Endothelial cell of umbilical vein (primary cell): ENCODE measurements around the gene CFAP100.

Experiments used
- CTCF ChIP-seq, 2 donors: IDR thresholded peaks; 1 replicate in 1 of 2; 2 replicates in 1 of 2; pipeline ENCODE4 v1.5.1; 2011; ENCODE audit warnings: low read length in 2 of 2, mild to moderate bottlenecking in 2 of 2, moderate library complexity in 2 of 2, control low read depth in 1 of 2, inconsistent platforms in 1 of 2, low read depth in 1 of 2; ENCODE audit not compliant: insufficient read depth in 1 of 2; ENCODE audit errors: extremely low read depth in 1 of 2
- EZH2 ChIP-seq: IDR thresholded peaks from 2 replicates; pipeline ENCODE4 v1.6.1; 2012; ENCODE audit warnings: borderline replicate concordance, low read depth, mild to moderate bottlenecking, moderate library complexity, low read length, inconsistent platforms; ENCODE audit not compliant: severe bottlenecking
- FOS ChIP-seq: IDR thresholded peaks from 2 replicates; pipeline ENCODE4 v1.6.1; 2011; ENCODE audit warnings: mild to moderate bottlenecking, low read length, moderate library complexity, borderline replicate concordance; ENCODE audit not compliant: insufficient read depth
- MAX ChIP-seq: IDR thresholded peaks from 2 replicates; pipeline ENCODE4 v1.6.1; 2011; ENCODE audit not compliant: insufficient read depth, insufficient read length
- POLR2A ChIP-seq: IDR thresholded peaks from 2 replicates; pipeline ENCODE4 v1.6.1; 2012; ENCODE audit warnings: low read depth, mild to moderate bottlenecking, control low read depth, low read length
- POLR2AphosphoS5 ChIP-seq: IDR thresholded peaks from 2 replicates; pipeline ENCODE4 v1.6.1; 2012; ENCODE audit warnings: low read depth, mild to moderate bottlenecking, control low read depth, low read length, moderate library complexity; ENCODE audit not compliant: insufficient read depth

DNA sequence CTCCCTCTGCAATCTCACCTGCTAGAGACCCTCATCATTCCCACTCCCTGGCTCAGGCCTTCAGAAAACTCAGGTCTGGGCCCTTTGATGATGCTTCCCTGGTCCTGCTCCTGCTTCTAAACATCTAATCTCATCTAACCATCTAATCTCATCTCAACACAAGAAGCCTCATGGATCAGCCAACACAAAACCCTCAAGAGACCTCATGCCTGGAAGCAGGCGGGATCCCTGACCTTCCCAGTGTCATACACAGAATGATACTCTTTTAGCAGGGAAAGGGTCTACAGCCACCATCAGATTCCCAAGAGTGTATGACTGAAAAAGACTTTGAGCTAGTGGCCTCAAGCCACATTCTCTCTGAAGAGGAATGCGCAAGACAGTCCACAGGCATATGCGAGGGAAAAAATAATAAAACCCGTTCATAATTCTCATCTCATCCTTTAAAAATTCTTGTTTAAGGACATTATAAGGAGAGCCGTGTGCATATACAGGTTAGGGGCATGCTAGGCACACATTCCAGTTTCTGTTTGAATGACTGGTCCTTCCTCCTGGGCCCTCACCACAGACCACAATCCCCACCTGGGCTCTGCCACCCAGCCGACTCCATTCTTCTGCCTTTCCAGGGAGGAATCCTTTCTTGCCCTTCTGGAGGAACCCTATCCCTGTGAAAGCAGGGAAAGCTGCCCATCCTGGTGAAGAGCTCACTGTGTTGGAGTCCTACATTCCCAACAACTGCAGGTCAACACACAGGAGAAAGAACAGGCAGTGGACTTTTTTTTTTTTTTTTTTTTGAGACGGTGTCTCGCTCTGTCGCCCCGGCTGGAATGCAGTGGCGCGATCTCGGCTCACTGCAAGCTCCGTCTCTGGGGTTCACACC is 78.8 kb downstream of the CFAP100 start:
- TF ChIP-seq POLR2A (no peak), CTCF (IDR thresholded peaks at IDR 0.05; ENCODE audit: extremely low read depth in 1 of 2, insufficient read depth in 1 of 2, low read depth in 1 of 2, low read length in 2 of 2) (no peak), FOS (no peak), POLR2AphosphoS5 (no peak), EZH2 (no peak), MAX (no peak)
